ENCODE measurements around the gene GNAT3.

DNA sequence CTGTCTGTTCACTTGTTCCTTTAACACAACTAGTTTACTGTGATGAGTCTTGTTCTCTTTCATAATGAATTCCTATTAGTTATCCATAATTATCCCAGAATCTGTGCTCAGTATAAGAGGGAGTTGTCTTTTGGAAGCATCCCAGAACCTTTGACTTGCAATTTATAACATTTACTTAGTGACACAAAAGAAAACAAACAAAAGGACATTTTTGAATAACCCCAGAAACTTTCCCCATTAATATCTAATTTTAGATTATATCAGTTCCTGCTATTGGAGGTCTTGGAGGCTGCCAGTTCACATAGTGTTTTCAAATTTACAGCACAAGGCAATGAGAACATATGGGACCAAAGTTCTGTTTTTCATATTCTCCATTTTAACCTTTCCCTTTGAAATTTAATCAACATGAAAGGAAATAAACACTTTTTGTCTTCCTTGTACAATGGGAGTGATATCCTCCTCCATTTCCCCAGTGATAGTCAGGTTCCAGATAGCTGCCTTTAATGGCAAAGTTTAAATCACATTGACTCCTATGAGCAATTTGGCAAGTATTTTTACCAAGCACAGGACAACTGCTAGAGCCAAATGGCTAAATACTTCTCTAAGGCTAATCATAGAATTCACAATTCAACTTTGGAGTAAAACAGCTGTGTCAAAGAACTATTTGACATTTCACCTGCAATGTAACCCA is 37.1 kb upstream of the GNAT3 start:
- no peak for TF ChIP-seq CTCF (IDR thresholded peaks at IDR 0.05)
- no peak for TF ChIP-seq POLR2A (IDR thresholded peaks at IDR 0.05)

Data from sigmoid colon (tissue), 3 donors.